CD4-positive, alpha-beta T cell (primary cell): Measurements from ENCODE around the gene AGAP1. TPM values are rescaled to one million over a fixed set of nuclear protein-coding genes. Genes with fewer than 3 reads are reported as not detected.

Experiments
- ATAC-seq: fragments of 200-7000 bp; cut with Tn5 transposase; one replicate; pipeline ENCODE4 v1.10.0; 2022; ENCODE audit warnings: mild to moderate bottlenecking; ENCODE audit not compliant: poor library complexity
- CTCF ChIA-PET: fragments of 350-600 bp; sonication (Branson Sonifier 250); formaldehyde crosslinking; loops from one replicate; lab custom pipeline; 2021; ENCODE audit warnings: antibody characterized with exemption, inconsistent platforms; lab: Charles Lee
- POLR2A ChIA-PET: fragments of 350-600 bp; sonication (Branson Sonifier 250); formaldehyde crosslinking; loops from one replicate; lab custom pipeline; 2021; ENCODE audit warnings: antibody characterized with exemption, inconsistent platforms; lab: Charles Lee
- DNase-seq, 14 experiments: peaks; one replicate each; pipeline ENCODE4 v3.0.0-alpha.2; 2013 to 2020; ENCODE audit warnings: mixed read lengths in 2 of 14
- H3K27ac ChIP-seq, 2 donors: one replicate each; pipeline versions ENCODE4 v1.5.1 to v1.7.0; 2013; ENCODE audit warnings: low read length in 2 of 2, low read depth in 1 of 2, mild to moderate bottlenecking in 1 of 2
- H3K27me3 ChIP-seq, 2 experiments: 1 replicate in 1 of 2; 2 replicates in 1 of 2; pipeline versions ENCODE4 v1.6.1 to v1.7.0; 2013; ENCODE audit warnings: low read length in 2 of 2, control low read depth in 1 of 2, mild to moderate bottlenecking in 1 of 2, moderate library complexity in 1 of 2; ENCODE audit not compliant: insufficient read depth in 2 of 2, control insufficient read depth in 1 of 2
- H3K36me3 ChIP-seq: one replicate; pipeline ENCODE4 v1.6.1; 2013; ENCODE audit warnings: low read length, control low read depth; ENCODE audit not compliant: insufficient read depth
- H3K4me1 ChIP-seq: one replicate; pipeline ENCODE4 v1.6.1; 2013; ENCODE audit warnings: low read length, control low read depth; ENCODE audit not compliant: insufficient read depth
- H3K4me3 ChIP-seq: one replicate; pipeline ENCODE4 v1.5.1; 2013; ENCODE audit warnings: mild to moderate bottlenecking, low read length, moderate library complexity
- H3K9me3 ChIP-seq, 2 experiments: 1 replicate in 1 of 2; 2 replicates in 1 of 2; pipeline versions ENCODE4 v1.6.1 to v1.7.0; 2013; ENCODE audit warnings: low read length in 2 of 2, mild to moderate bottlenecking in 2 of 2, control low read depth in 1 of 2, moderate library complexity in 1 of 2; ENCODE audit not compliant: control insufficient read depth in 1 of 2, insufficient read depth in 1 of 2
- H3K27ac Mint-ChIP-seq: one replicate; pipeline ENCODE4 v1.8.0; 2020; ENCODE audit warnings: mixed read lengths
- H3K27me3 Mint-ChIP-seq: one replicate; pipeline ENCODE4 v1.8.0; 2021; ENCODE audit warnings: mixed read lengths
- H3K36me3 Mint-ChIP-seq: one replicate; pipeline ENCODE4 v1.8.0; 2021; ENCODE audit warnings: low read depth, mixed read lengths
- H3K4me1 Mint-ChIP-seq: one replicate; pipeline ENCODE4 v1.8.0; 2021; ENCODE audit warnings: low read depth, mixed read lengths
- H3K4me3 Mint-ChIP-seq: one replicate; pipeline ENCODE4 v1.8.0; 2020; ENCODE audit warnings: mild to moderate bottlenecking, mixed read lengths
- H3K9me3 Mint-ChIP-seq: one replicate; pipeline ENCODE4 v1.8.0; 2020; ENCODE audit warnings: mixed read lengths
- intact Hi-C, 2 experiments: fragments of 100-400 bp; cut with DNase I in 1 of 2; cut with micrococcal nuclease in 1 of 2; formaldehyde crosslinking; loops; one replicate each; pipeline versions ENCODE4 v1.15.1 to v1.9.0; 2023 to 2025; cut with DNase I, micrococcal nuclease
- total RNA-seq, 174 experiments: library from RNA in 2 of 174; stranded (reverse) in 2 of 174; gene quantifications; one replicate each; pipeline ENCODE4 v1.2.3 and lab custom pipeline; 2021 to 2026
- TF ChIP-seq, protein P1 (sequence below): fragments of 200-600 bp; IDR thresholded peaks from one replicate; pipeline ENCODE4 v1.8.0; 2022; ENCODE audit warnings: antibody characterized with exemption, mild to moderate bottlenecking

The AGAP1 gene
- total RNA-seq, 2 experiments from 2014 or later: 2.6 to 3.1 TPM

DNA sequence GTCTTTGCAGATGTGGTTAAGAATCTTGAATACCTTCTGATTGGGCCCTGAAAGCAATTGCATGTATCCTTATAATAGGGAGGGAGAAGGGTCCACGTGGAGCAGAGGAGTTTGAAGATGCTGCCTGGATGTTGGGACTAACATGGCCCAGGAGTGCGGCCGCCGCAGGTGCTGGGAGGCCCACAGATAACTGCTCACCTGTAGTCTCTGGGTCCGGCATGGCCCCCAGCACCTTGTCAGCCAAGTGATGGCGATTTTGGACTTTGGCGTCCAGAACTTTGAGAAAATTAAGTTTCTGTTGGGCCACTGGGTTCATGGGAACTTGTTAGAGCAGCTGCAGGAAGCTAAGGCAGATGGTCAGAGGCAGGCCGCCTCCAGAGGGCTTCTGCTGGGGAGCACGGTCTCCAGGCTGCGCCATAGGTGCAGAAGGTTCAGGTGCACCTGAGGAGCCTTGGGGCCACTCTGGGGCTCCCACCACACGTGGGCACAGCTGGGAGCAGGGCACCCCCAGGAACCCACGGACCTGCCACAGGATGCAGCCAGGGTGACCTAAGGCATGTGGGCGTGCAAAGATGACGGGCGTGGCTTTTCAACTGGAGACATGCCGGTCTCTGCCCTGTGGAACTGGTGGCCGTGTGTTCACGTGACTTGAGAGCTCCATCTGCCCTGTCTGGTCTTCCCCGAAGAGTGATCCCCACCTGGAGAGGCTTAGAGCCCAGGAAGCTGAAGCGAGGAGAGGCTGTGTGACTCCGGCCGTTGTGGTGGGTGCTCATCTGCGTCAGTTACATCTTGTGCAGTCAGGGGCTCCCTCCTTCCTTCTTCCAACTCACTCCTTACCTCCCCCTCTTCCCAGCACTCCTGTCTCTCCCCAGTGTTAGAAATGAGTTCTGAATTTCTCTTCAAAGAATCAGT is 277.3 kb downstream of the AGAP1 start:
- no peaks in the 10 kb centered on the region for H3K4me1 ChIP-seq
- Mint-ChIP-seq H3K36me3 (no peaks in the 10 kb centered on the region), H3K4me1 (peaks cover 4% of the 10 kb centered on the region), H3K9me3 (no peaks in the 10 kb centered on the region), H3K27me3 (peaks cover 13% of the 10 kb centered on the region), H3K27ac (no peak overlapping the region), H3K4me3 (no peak overlapping the region)
- DNase-seq (no peak), ATAC-seq (no peak)
- no peak overlapping the region for H3K27ac ChIP-seq
- intact Hi-C loops: no loop called here
- TF ChIP-seq, protein P1, sequence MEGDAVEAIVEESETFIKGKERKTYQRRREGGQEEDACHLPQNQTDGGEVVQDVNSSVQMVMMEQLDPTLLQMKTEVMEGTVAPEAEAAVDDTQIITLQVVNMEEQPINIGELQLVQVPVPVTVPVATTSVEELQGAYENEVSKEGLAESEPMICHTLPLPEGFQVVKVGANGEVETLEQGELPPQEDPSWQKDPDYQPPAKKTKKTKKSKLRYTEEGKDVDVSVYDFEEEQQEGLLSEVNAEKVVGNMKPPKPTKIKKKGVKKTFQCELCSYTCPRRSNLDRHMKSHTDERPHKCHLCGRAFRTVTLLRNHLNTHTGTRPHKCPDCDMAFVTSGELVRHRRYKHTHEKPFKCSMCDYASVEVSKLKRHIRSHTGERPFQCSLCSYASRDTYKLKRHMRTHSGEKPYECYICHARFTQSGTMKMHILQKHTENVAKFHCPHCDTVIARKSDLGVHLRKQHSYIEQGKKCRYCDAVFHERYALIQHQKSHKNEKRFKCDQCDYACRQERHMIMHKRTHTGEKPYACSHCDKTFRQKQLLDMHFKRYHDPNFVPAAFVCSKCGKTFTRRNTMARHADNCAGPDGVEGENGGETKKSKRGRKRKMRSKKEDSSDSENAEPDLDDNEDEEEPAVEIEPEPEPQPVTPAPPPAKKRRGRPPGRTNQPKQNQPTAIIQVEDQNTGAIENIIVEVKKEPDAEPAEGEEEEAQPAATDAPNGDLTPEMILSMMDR: no peak
- H3K9me3 ChIP-seq: no peaks in the 10 kb centered on the region
- ChIA-PET POLR2A (no interaction called here), CTCF (no interaction called here)
- no peaks in the 10 kb centered on the region for H3K36me3 ChIP-seq
- H3K27me3 ChIP-seq: no peaks in the 10 kb centered on the region
- H3K4me3 ChIP-seq: no peak overlapping the region

DNA sequence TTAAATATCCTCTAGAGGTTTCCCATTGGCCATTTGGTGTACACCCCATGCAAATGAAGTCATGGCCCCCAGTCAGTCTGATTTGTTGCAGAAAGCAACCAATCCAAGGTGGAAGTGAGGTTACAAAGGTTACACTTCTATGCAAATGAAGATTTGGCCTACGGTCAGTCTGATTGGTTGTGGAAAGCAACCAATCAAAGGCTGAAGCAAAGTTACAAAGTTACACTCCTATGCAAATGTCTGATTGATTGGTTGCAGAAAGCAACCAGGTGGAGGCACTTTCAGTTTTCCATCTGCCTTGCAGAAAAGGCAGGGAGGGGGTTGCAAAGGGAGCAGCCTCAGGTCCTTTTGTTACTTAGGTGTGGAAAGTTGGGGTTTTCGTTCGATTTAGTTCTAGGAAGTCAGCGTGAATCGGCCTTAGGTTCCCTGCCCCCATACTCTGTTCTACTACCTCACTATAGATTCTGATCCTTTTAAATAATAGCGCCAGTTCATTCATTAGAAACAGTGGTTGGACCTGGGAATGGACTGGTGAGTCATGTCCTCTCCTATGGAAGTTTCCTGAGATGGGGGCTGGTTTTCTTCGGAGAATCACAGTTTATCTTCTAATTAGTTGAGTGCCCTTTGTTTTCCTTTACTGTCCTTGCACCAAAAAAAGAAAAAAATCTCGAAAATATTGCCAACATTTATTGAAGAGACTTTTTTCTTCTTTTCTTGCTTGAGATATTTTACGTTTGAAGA is 279.5 kb downstream of the AGAP1 start:
- no peaks in the 10 kb centered on the region for H3K4me1 Mint-ChIP-seq
- ChIA-PET POLR2A (no interaction called here), CTCF (no interaction called here)
- peaks cover 15% of the 10 kb centered on the region for H3K27me3 Mint-ChIP-seq
- Histone ChIP-seq H3K27ac (no peak overlapping the region), H3K9me3 (no peaks in the 10 kb centered on the region), H3K4me3 (no peak overlapping the region), H3K27me3 (no peaks in the 10 kb centered on the region), H3K4me1 (no peaks in the 10 kb centered on the region), H3K36me3 (no peaks in the 10 kb centered on the region)
- no peak overlapping the region for H3K27ac Mint-ChIP-seq
- DNase-seq (no peak), ATAC-seq (no peak)
- TF ChIP-seq, protein P1: no peak
- H3K9me3 Mint-ChIP-seq: no peaks in the 10 kb centered on the region
- no peaks in the 10 kb centered on the region for H3K36me3 Mint-ChIP-seq
- no peak overlapping the region for H3K4me3 Mint-ChIP-seq
- intact Hi-C loops: no loop called here

DNA sequence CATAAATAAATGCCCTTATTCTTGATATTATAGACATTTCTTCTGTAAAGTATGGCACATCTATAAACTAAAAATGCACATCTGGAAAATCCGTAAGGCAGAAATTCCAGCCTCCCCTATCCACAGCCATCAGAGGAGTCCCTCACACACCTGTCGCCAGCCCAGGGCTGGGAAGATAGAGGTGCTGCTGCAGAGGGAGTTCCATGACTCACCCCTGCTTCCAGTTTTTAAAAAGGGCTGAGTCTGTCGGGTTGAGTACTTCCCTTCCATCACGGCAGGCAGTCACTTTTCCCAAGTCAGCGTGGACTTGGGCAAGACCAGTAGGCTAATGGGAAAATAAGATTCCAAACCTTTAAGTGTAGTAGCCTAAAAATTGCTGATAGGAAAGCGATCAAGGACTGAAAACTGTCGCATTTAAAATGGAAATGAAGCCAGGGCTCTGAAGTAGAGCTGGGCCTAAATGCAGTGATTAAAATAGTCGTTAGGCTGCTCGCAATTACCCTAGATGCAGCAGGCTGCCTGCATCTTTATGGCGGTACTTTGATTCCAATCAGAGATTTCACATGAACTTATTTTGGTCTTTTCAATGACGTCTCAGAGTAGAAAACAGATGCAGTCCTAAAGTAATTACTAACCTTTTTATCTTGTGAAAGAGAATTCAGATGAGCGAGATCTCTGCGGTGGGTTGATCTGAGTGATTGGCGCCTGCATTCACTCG is 280.5 kb downstream of the AGAP1 start:
- no peaks in the 10 kb centered on the region for H3K36me3 Mint-ChIP-seq
- H3K4me1 Mint-ChIP-seq: no peaks in the 10 kb centered on the region
- intact Hi-C loops: no loop called here
- no peak overlapping the region for H3K4me3 Mint-ChIP-seq
- POLR2A ChIA-PET: no interaction called here
- H3K9me3 ChIP-seq: no peaks in the 10 kb centered on the region
- no peak for DNase-seq
- H3K4me1 ChIP-seq: no peaks in the 10 kb centered on the region
- H3K27ac Mint-ChIP-seq: no peak overlapping the region
- peaks cover 25% of the 10 kb centered on the region for H3K27me3 Mint-ChIP-seq
- H3K4me3 ChIP-seq: no peak overlapping the region
- H3K36me3 ChIP-seq: no peaks in the 10 kb centered on the region
- TF ChIP-seq, protein P1: no peak
- CTCF ChIA-PET: interaction anchor here (1.3 kb wide), 1 partner anchor 8 kb away, joined by 3 read pairs; no protein-coding TSS in a partner anchor
- H3K9me3 Mint-ChIP-seq: no peaks in the 10 kb centered on the region
- no peak for ATAC-seq
- no peak overlapping the region for H3K27ac ChIP-seq
- no peaks in the 10 kb centered on the region for H3K27me3 ChIP-seq
